GM08714 (cell line): Measurements from ENCODE around the gene PRKAG2.

Experiments
- H3K4me3 ChIP-seq: fragments of 200-500 bp; sonication (Bioruptor generic); 2 replicates; pipeline ENCODE4 v1.5.1; 2014; ENCODE audit warnings: mild to moderate bottlenecking, low read length, inconsistent platforms
- ZNF274 ChIP-seq: IDR thresholded peaks from 2 replicates; pipeline ENCODE4 v1.6.1; 2012; ENCODE audit warnings: mild to moderate bottlenecking, low read depth, low read length

The PRKAG2 gene

DNA sequence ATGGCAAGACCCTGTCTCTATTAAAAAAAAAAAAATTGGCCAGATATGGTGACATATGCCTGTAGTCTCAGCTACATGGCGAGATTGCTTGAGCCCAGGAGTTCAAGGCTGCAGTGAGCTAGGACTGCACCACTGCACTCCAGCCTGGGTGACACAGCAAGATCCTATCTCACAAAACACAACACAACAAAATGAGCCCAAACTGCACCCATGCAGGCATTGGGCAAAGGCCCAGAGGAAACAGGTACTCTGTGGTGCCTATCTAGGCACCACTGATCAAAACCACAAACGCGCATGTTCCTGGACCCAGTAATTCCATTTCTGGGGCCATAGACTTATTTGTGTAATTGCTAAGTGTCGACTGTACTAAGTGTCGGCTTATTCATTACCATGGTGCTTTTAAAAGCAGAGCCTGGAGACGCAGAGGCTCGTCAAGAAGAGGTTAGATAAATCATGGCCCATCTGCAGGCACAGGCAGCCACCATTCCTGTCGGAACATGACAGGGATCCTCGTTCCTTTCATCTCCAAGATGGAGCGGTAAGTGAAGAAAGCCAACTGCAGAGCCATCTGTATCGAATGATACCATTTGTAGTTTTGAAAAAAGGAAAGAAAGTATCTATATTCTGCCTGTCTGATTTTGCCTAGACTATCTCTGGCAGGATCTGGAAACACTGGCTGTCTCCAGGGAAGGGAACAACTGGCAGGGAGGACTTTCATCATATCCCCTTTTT, 196.9 kb downstream of the PRKAG2 start:
- H3K4me3 ChIP-seq, result no peak overlapping the region
- TF ChIP-seq ZNF274, result no peak

DNA sequence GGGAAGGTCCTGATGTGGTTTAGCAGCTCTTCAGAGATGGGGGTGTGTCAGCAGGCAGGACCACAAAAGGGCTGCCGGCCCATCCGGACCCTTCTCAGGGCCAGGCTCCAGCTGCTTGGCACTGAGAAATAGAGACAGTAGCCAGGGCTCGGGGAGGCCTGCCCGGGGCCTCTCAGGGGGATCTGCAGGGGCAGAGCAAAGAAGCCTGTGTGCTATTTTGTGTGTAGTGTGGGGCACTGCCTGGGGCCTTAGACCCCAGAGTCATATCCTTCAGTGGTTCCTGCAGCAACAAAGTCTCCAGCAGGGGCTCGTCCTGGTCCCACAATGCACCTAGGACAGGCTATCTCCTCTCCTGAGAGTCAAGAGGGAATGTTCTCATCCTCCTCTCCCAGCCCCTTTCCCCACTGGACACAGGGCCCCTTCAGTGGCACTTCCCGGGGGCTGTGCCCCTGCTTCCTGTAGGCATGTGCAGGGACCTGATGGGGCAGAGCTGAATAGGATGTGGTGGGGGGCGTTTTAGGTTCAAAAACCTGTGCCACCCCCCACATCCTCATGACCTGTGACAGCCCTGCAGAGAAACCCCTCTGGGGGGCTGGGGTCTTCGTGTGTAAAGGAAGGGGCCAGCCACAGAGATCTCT, 197.7 kb downstream of the PRKAG2 start:
- TF ChIP-seq ZNF274, result no peak
- no peak overlapping the region for H3K4me3 ChIP-seq

DNA sequence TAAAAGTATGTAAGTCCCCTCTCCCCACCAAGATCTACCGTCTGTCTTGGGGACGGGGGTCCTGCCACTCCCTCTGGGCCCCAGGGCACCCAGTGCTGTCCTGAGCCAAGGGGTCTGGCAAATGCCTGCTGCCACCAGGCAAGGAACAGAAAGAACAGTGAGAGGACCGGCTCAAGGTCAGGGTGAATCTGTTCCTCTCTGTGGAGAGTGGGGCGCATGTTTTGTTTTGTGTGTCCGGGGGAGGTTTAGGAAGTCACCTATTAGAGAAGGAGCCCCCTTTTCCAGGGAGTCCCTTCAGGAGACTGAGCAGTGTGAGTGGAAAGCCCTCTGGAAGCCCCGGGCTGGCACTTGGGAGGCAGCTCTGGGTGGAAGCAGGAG, 198.7 kb downstream of the PRKAG2 start:
- TF ChIP-seq ZNF274, result no peak
- H3K4me3 ChIP-seq, result no peak overlapping the region

DNA sequence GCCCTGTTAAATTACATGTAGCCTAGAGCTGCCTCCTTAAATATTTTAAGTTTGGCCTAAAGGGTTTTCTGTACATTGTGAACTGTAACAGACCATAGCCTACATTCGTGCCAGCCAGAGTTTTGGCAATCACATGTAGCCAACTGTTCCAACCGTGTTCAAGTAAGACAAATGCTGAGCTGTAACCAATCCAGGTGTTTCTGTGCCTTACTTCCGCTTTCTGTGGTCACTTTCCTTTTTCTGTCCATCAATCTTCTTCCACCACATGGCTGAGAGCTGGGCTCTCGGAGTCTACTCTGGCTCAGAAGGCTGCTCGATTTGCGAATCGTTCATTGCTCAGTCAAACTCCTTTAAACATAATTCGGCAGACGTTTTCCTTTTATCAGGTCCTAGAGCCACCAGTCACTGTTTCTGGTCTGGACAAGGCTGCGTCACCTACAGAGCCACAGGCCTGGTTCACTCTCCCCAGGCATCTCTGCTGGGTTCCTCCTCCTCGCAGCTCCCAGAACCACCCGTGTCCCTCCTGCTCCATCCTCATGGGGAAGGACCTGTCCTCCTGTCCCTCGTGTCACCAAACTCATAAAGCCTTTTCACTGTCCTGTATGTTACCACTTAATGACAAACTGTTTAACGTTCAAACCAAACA, 199.2 kb downstream of the PRKAG2 start:
- TF ChIP-seq ZNF274, result no peak
- H3K4me3 ChIP-seq, result no peak overlapping the region

DNA sequence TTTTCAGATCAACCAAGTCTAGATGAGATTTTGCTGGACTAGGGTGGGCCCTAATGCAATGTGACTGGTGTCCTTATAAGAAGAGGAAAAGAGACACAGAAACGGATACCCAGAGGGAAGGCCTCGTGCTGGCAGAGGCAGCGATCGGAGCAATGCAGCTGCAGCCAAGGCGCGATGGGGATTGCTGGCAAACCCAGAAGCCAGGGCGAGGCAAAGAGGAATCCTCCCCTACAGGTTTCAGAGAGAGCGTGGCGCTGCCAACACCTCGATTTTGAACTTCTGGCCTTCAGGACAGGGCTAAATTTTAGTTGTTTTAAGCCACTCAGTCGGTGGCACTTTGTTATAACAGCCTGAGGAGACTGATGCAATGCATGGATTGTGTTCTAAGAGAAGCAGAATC, 200.2 kb downstream of the PRKAG2 start:
- TF ChIP-seq ZNF274, result no peak
- no peak overlapping the region for H3K4me3 ChIP-seq

DNA sequence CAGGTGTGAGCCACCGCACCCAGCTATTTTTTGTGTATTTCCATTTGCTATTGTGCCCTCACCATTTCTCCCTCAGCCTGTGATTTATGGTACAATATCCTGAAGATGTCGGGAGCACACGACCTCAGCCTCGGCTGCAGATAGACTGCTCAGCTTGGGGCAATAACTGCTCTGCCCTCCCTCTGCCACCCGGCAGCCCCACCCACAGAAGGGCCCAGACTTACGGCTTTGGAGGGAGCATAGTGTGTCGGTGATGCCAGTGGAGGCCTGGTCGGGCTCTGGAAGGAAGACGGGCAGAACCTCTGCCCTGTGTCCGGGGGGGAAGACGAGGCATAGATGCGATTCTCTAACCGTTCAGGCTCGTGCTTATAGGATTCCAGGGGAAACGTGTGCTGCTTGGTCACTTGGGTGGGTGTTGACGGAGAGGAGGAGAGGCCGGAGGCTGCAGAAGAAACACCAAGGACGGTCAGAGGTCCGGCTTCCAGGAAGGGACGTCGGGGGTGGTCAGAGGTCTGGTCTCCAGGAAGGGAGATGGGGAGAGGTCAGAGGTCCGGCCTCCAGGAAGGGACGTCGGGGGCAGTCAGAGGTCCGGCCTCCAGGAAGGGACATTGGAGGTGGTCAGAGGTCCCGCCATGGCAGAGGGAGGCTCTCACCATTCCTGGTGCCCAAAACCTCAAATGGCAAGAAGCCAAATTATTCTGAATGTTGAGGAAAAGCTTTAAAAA, 201.6 kb downstream of the PRKAG2 start:
- TF ChIP-seq ZNF274, result no peak

DNA sequence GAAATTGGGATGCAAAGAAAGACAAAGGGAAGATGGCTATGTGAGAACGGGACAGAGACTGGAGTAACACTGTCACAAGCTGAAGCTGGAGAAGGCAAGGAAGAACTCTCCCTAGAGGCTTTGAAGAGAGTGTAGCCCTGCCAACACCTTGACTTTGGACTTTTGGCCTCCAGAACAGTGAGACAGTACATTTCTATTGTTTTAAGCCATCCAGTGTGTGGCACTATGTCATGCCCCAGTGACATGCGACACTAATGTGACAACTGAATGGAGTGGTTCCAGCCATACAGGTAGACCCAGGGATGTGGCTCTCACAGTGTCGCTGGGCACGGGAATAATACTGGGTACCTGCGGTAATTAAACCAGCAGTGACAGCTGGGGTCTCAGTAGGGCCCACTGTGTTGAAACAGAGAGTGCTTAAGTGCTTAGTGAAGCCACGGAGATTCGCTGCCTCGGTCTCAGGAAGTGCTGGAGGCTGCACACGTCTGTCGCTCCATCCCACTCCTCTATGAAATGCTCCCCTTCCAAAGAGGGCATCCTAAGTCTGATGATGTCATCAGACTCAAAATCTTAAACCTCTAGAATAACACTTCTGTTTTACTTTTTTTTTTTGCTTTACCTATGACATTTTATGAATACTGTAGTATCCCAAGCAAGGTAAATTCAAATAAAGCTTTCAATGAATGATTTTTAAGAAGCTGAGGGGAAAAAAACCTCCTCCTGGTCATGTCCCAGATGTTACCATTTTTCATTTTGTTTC, 202.6 kb downstream of the PRKAG2 start:
- TF ChIP-seq ZNF274, result no peak
- no peak overlapping the region for H3K4me3 ChIP-seq

More for the DNA sequence above, 201.6 kb downstream of the PRKAG2 start:
- H3K4me3 ChIP-seq, result no peak overlapping the region

DNA sequence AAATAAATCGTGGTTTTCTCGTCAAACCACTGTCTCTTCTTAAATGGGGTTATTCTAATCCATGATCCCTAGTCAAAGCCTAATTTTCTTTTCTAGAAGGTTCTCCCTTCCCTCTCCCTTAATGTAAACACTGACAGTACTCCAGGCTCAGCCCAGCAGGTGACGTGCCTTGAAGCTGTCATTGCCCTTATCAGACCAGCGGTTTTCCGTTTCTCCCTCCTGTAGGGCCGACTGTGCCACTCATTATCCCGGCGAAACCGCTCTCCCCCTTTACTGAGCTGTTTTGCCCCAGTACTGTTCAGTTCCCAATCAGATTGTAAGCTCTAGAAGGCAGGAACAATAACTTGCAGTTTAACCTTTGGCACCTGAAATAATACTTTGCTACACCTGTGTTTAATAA, 203.7 kb downstream of the PRKAG2 start:
- no peak overlapping the region for H3K4me3 ChIP-seq
- TF ChIP-seq ZNF274, result no peak

DNA sequence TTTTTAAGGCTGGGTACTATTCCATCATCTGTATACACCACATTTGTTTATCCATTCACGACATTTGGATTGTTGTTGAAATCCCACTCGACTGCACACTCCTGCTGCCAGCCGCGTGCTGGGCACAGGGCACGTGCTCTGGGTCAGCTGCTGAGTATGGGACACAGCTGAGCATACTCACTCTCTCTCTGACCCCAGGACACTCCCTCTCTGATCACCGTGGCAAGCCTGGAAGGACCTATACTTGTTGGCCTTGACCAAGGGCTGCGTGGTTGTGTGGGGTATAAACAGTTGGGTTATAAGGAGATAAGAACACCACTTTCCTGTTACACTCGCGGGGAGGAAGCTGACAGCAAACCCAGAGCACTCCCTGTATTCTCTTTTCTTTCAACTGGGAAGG, 204.2 kb downstream of the PRKAG2 start:
- no peak for TF ChIP-seq ZNF274
- no peak overlapping the region for H3K4me3 ChIP-seq

DNA sequence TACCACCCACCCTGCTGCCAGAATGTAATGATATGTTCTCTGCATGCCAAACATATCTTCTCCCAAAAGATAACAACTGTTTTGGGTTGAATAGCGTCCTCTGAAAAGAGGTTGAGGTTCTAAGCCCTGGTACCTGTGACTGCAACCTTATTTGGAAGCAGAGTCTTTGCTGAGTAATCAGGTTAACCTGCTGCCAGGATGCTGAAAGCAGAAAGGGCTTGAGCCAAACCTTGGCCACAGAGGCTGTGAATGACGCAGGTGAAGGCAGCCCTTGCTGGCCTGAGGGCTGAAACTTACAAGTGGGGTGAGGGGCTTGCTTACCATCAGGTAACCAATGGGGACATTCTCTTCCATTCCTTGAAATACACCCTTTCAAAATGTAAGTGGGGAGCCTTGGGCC, 205.4 kb downstream of the PRKAG2 start:
- H3K4me3 ChIP-seq, result no peak overlapping the region

DNA sequence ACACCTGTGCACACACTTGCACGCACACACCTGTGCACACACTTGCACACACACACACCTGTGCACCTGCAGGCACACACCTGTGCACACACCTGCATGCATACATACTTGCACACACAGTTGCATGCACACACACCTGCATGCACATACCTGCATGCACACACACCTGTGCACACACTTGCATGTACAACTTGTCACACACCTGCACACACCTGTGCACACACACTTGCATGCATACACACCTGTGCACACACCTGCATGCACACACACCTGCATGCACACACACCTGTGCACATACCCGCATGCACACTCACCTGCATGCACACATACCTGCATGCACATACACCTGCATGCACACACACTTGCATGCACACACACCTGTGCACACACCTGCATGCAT, 207.2 kb downstream of the PRKAG2 start:
- no peak overlapping the region for H3K4me3 ChIP-seq
- no peak for TF ChIP-seq ZNF274

More for the DNA sequence above, 205.4 kb downstream of the PRKAG2 start:
- no peak for TF ChIP-seq ZNF274

DNA sequence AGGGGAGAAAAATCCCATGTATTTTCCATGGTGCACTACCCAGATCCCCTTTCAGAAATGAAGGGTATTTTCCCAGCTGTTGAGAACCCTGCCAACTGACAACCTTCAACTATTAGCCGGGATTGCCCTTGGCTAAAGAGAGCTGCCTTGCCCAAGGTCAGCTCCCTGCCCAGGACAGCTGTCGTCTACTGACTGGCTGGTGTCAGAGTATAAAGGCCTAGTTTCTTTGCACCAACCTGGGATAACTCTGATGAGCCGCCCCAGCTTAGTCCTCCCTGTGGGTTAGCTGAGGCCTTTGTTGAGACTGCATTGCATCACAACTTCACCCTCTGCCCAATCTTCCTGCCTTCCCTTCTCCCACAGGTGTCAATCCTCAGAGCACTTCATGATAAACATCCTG, 210.0 kb downstream of the PRKAG2 start:
- H3K4me3 ChIP-seq, result no peak overlapping the region
- TF ChIP-seq ZNF274, result no peak

DNA sequence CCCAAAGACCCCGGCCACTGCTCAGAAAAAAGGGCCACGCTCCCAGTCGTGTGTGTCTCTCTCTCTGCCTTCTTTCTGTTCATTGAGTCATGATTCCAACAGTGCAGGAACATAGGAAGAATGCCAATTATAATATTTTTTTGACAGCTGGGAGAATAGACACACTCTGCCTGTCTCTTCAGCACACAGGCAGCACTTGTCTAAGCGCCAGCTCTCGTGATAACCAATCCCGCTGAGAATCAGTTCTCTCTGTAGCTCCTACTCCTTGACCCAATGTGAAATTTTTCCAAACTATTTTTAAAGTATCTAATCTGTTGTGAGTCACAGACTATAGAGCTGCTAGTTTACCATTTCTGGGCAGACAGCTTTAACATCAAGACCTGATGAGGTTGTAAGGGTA, 211.5 kb downstream of the PRKAG2 start:
- no peak overlapping the region for H3K4me3 ChIP-seq
- no peak for TF ChIP-seq ZNF274

DNA sequence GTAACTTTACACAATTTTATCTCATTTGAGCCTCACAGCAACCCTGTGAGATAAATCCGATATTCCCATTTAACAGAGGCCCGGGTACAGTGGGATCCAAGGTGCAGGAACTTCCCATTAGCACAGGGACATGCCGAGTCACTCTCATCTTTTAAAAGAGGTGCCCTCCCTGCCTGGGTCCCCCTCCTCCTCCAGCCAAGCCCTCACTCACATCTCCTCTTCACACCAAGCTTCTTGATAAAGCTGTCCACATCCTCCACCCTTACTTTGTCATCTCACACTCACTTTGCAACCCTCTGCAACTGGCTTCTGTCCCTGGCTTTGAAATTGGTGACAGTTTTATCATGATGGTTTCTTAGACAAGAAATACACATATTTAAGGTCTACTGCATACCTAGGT, 212.6 kb downstream of the PRKAG2 start:
- TF ChIP-seq ZNF274, result no peak
- H3K4me3 ChIP-seq, result no peak overlapping the region
